HG03159 (cell line): Measurements from ENCODE around the gene SND1.

ENCODE experiments used
- ATAC-seq: cut with Tn5 transposase; IDR thresholded peaks from one replicate; pipeline ENCODE4 v1.9.1; 2021; ENCODE audit warnings: mild to moderate bottlenecking, moderate library complexity; ENCODE audit not compliant: unreplicated experiment

SND1 gene

DNA sequence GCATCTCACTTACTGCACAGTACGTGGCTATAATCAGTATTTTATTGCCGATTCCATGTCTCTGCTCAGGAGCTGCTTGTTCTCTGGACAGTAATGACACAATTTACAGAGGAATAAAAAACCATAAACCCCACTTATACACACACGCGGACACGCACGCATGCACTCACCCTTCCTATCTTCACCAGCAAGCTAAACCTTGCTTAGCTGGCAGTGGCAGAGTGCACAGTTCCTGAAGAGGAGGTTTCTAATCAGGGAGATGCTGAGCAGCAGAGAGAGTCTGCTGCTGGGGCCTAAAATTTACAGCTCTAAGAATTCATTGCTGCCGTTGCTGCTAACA lies 66.3 kb downstream of the SND1 start:
- no peak for ATAC-seq

DNA sequence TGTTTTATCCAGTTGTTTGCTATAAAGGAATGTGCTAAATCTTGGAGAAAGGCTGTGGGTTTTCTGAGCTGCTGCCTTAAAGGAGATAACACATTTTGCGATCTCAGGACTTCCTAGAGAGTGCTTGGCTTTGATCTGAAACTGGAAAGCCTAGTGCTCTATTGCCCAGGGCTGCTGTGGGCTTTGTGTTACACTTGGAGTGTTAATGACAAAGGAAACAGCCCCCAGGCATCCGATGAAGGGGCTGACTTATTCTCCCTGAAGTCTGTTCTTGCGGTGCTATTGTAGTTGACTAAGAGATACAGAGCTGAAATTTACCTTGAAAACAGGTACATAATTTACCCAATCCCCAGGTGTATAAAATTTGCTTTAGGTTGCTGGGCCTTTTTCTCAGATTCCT lies 74.5 kb downstream of the SND1 start:
- ATAC-seq, result no peak

DNA sequence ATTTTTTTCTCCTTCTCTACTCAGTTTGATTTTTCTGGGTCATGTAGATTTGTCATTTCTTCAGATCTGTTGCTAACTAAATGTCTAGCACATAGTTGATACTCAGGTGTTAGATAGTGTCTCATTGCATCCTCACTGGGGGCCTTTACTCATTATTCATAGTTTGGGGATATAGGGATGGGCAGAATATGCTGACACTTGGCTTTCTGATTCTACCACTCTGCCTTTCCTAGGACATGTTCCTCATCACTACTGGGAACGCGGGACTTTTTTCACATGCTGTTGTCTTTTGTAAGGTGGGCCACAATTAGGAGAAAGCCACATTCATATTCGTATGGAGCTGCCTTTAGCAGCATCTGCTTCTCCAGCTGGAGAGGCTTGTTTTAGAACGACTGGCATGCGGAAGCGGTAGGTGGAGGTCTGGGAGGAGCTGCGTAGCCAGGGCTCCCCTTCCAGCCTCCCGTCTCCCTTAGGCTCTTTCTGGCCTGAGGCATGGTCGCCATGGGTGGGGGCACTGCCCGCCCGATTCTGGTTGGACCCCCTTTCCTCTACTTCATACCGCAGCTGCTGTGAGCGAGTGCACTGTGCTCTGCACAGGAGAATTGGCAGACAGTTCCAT lies 78.8 kb downstream of the SND1 start:
- ATAC-seq, result no peak

- ATAC-seq, result no peak
These were observed 79.6 kb downstream of the SND1 start for GRCh38 chr7:127731431-127732080.

DNA sequence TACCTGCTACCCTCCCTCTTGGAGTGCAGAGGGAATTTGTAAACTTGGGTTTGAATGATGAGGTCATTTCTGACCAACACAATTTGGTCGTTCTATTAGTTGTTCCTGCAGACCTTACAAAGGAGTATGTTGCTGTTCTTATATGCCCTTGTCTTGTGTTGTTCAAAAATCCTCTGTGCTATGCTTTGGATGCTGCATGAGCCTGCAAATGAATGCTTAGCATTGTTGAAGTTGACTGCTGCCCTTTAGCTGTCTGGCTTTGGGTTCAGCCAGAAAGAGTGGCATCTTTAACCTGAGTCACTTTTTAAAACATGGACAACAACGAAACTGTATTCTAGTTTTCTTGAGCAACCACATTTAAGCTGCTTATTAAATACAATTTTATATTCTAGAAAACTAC lies 80.3 kb downstream of the SND1 start:
- ATAC-seq, result no peak

DNA sequence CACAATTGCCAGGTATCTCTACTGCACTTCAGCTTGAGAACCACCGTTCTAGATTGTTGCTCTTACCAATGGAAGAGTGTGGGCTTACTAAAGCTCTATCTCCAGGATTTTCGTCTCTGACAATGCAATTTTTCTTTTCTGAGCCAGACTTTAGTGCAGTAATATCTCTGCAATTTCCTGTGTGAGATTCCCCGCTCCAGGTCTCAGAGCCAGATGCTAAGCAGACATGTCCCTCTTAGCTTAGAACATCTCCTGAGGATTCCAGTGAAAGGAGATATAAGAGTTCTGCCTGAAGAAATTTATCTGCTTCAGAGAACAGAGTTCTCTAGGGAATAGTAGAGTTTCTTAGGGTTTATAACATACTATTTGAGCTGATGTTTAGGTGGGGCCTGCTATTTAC lies 82.0 kb downstream of the SND1 start:
- ATAC-seq, result no peak

DNA sequence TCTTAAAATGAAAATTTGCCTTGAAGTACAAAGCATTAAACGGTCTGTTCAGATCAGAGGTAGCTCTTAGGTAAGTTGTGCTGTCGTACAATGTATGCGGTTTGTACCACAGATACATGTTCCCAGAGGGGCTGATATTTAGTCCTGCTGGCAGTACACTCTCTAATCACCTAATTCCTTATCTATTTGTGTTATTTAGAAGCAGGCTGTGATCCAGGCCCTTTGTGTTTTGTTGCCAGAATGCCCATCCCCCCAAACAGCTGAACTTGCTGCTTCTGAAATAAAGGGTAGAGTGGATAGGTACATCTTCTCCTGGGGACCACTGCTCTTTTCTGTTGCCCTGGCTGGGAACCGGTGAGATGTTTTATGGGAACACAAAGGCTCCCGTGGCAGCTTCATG lies 84.5 kb downstream of the SND1 start:
- no peak for ATAC-seq

- ATAC-seq, result no peak
These were observed 86.9 kb downstream of the SND1 start for GRCh38 chr7:127738859-127739258.

DNA sequence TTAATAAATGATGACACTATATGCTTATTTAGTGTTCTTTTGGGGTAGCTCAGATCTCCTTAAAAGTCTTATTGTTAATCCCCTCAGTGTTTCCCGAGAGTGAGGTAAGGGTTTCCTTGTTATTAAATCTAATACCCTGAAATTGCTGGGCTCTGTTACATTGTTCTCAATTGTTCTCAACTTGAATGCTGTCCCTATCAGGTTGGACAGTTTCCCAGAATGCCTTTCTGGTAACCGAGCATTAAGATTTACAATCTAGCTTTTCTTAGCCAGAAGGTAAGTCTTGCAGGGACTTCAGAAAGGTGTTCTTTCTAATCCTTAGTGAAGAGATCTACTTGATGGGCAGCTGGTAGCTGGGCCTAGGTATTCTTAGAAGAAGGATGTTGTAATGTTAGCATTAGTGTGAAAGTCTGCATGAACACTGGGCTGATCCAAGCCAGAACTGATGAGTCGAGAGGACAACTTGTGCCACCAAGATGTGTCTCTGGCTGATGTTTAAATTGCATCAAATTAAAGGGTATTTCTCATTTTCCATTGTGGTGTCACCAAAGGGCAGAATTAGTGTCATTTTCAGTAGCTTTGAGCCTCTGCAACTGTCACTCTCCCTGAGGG lies 89.9 kb downstream of the SND1 start:
- no peak for ATAC-seq

- ATAC-seq, result no peak
These were observed 93.5 kb downstream of the SND1 start for GRCh38 chr7:127745445-127745844.

GRCh38 chr7:127751062-127751461 lies 99.1 kb downstream of the SND1 start:
- no peak for ATAC-seq

DNA sequence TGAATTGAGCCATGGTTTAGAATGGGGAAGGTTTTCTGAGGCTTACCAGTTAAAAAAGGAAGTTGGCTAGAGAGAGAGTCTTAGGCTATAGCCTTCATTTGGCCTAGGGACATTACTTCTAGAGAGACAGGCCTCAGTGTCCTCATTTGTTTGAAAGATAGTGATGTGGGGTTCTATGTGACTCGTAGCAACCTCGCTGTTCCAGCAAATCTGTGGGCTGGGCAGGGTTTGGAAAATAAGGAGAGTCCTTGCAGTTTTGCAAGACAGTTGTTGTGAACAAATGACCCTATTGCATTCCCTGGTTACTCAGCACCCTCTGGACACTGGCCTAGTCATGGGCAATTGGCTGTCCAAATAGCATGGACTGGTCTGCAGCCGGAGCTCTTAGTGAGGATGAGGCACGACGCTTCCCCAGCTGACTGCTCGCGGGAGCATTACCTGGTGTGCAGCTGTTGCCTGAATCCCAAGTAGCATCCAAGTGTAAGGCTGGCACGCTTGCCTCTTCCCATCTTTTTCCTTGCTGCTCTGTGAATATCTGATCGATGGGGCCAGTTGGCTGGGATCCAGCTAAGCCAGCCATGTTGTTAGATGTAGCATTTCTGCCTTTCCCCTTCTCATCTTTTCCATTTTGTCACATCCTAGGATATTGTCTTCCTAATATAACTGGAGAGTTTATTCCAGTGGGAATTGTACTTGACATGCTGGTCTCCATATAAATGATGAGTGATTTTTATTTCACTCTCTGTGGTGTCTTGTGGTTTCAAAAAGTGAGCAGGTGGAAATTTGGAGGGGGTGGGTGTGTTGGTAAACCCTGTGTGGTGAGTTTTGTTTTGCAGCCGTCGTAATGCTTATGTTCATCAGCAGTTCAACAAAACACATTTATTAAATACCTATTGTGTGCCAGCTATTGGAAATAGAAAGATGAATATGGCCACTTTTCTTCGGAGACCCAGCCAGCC lies 99.8 kb downstream of the SND1 start:
- ATAC-seq, result no peak

DNA sequence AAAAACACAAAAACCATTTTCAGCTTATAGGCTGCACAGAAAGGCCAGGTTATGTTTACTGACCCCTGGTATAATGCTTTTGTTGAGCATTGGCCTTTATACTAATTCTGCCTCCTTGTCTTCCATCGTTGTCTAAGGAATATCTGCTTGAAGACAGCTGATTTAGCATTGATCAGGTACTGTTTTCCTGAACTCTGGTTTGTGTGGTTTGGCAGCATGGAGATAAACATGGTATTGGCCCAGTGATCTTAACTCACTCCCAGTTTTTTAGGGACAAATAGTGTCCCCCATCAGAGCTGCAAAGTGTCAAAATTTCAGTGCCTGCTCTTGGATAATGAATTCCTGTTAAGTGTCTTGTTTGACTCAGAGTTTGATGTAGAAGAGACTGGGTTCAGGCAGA lies 100.8 kb downstream of the SND1 start:
- no peak for ATAC-seq

DNA sequence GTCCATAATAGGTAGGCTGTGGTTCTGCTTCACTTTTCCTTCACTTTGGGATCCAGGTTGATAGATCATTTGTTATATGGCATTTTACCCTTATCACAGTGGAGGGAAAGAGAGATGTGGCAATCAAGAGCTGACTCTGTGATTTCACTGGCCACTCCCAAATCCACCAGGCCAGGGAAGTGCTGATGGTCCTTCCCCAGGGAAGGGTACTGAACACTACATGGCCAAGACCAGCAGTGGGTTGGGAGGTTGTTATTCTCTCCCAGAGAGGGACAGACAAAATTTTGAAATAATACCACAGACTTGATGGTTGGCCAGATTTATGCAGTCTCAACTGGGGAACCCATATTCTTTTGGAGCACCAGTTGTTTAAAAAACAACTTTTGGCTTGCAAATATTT lies 102.5 kb downstream of the SND1 start:
- ATAC-seq, result no peak

DNA sequence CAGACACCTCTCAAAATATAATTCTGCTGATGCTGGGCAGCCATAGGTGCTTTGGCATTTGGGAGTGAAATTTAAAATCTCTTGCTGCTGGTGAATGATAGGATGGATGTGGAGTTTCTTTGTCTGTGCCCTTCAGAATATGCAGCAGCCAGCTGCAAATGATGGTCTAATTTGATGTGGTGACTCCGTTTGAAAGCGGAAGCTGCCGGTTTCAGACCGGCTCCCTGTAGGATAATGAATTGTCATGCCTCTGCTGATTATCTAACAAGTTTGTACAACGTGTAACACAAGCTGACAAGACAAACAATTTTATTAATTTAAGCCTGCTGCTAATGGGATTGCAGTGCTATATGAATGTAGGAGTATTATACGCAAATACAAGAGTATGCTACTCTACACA lies 103.5 kb downstream of the SND1 start:
- ATAC-seq, result no peak

DNA sequence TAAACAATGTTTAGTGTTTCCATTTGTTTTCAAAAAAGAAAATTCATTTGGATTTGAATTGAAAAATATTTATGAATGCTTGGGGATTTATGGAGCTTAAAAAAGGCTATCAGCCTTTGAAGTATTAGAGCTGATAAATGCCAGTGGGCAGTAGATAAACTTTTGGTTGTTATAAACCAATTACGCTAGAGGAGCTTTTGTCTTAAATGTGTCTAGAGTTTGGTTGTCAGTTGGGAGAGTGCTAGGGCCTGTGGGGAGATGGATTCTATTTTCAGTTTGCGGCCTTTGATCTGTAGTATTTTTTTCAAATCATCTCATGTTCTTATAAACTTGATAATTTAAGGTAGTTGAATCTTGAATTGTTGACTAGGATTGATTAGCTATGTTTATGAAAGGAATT lies 104.0 kb downstream of the SND1 start:
- no peak for ATAC-seq

GRCh38 chr7:127758105-127758504 lies 106.1 kb downstream of the SND1 start:
- ATAC-seq, result no peak

DNA sequence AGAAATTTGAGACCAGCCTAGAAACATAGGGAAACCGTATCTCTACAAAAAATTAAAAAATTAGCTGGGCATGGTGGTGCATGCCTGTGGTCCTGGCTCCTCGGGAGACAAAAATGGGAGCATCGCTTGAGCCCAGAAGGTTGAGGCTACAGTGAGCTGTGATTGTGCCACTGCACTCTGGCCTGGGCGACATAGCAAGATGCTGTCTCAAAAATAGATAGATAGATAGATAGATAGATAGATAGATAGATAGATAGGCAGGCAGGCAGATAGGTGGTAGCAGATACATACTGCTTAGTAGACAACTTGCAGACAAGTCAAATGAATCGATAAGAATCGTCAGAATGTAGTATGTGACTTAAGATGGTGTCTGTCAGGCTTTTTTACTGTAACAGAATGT lies 106.9 kb downstream of the SND1 start:
- ATAC-seq, result no peak

GRCh38 chr7:127759945-127760421 lies 108.0 kb downstream of the SND1 start:
- no peak for ATAC-seq

DNA sequence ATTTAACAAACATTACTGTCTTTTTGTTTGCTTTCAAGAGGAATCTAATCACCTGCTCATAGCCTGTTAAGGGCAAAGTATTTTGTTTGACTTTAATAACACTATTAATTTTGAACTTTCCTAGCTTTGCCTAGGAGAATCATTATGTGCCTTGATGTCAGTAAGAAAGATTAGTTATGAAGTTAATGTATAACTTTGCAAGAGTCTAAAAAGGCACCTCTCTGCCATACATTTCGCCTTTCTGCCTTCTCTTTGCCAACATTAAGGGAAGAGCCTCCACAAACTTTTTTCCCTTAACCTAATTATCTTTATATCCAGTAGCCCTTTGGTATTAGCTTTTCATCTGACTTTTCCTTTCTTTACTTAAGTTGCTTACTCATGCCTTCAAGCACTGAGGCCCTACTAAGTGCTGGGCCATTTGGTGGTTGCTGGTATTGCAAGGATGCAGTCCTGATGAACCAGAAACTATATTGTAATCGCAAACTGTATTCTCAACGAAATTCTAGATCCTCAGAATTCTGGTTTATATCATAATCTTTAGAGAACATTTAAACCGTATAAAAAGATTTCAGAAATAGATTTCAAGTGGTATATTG lies 108.5 kb downstream of the SND1 start:
- ATAC-seq, result no peak

- no peak for ATAC-seq
These were observed 109.2 kb downstream of the SND1 start for GRCh38 chr7:127761196-127761595.
